VCaP (cell line): ENCODE data around the gene JMY.

Experiments used
- H3K27ac ChIP-seq: fragments of 450-650 bp; 2 replicates; pipeline ENCODE4 v1.5.1; 2017
- CTCF ChIP-seq: fragments of 450-650 bp; conservative IDR thresholded peaks from 2 replicates; pipeline ENCODE4 v1.5.1; 2017; ENCODE audit warnings: mild to moderate bottlenecking, moderate library complexity

Gene JMY

DNA sequence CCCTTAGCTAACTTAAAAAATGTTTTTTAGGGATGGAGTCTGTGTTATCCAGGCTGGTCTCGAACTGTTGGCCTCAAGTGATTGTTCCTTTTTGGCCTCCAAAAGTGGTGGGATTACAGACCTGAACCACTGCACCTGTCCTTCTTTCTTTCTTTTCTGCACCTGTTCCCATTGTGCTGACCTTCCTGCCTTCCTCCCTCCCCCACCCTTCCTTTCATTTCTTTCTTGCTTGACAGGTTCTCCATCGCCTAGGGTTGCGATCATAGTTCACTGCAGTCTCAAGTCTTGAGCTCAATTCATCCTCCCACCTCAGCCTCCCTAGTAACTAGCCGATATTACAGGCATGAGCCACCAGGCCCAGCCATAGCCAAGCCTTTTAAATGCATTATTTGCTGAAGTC is 20.6 kb downstream of the JMY start:
- no peak overlapping the region; the same call in 1 of the 2 replicates for H3K27ac ChIP-seq
- TF ChIP-seq CTCF, result no peak

- no peak for TF ChIP-seq CTCF
- H3K27ac ChIP-seq, result no peak overlapping the region; the same call in 1 of the 2 replicates
Observed at GRCh38 chr5:79257314-79257713, 21.4 kb downstream of the JMY start.

DNA sequence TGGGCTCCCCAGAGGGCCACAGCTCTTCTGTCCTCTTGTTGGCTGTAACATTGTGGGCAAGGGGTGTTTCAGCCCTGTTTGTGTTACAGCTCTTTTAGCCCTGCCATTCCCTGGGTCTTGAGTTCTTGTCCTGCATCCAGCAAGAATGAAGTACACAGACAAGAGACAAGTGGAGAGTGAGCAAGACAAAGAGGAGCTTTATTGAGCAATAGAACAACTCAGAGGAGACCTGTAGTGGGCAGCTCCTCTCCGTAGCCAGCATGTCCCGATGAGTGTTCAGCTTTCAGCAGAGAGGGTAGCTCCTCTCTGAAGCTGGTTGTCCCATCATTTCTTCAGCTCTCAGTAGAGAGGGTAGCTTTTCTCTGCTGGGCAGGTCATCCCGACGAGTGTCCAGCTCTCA is 22.9 kb downstream of the JMY start:
- H3K27ac ChIP-seq, result no peak overlapping the region
- no peak for TF ChIP-seq CTCF

GRCh38 chr5:79259383-79259782 is 23.5 kb downstream of the JMY start:
- TF ChIP-seq CTCF, result no peak
- H3K27ac ChIP-seq, result no peak overlapping the region

- H3K27ac ChIP-seq, result no peak overlapping the region
- no peak for TF ChIP-seq CTCF
Observed at GRCh38 chr5:79259810-79260209, 23.9 kb downstream of the JMY start.

DNA sequence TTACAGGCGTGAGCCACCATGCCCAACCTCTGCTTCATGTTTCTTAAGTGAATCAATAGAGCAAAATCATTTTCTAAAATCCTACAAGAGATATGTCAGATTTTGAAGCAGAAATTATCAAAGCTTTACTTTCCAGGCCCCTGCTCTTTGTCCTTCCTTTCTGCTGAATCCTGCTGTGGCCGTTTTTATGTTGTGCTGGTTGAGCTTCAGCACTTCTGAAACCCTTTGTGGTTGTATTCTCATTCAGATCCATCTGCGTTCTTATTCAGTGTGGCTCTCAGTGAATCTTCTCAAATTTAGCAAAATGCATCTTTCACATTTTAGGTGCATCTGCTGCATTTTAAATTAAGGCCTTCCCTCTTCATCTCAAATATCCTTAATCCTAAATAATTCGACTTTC is 26.0 kb downstream of the JMY start:
- TF ChIP-seq CTCF, result no peak
- no peak overlapping the region for H3K27ac ChIP-seq

- no peak for TF ChIP-seq CTCF
- H3K27ac ChIP-seq, result no peak overlapping the region
Observed at GRCh38 chr5:79263290-79263689, 27.4 kb downstream of the JMY start.

DNA sequence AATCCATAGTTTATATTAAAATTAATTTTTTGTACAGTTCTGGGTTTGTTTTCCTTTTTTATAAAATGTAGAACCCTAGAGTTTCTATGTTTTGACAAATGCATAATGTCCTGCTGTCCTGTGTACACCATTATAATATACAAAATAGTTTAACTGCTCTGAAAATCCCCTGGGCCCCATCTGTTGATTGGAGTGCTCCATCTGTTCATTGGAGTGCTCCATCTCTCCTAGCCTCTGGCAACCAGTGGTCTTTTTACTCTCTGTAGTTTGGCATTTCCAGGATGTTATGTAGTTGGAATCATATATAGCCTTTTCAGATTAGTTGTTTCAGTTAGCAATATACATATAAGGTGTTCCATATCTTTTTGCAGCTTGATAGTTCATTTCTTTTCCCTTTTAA is 31.2 kb downstream of the JMY start:
- no peak for TF ChIP-seq CTCF
- H3K27ac ChIP-seq, result no peak overlapping the region
